Measurements from ENCODE around the gene HOXC4. TPM values are rescaled to one million over a fixed set of nuclear protein-coding genes. Genes with fewer than 3 reads are reported as not detected.
"Not testable (repeated sequence)": the region's sequence is repeated elsewhere in the genome, so short reads cannot be mapped to it uniquely, and the experiment has no call there.

Gene HOXC4
- polyA plus RNA-seq, 1 donor from 2014 or later: not detected

- no peak overlapping the region for H3K4me3 ChIP-seq (ENCODE audit: low read length)
- no peaks in the 10 kb centered on the region for H3F3A ChIP-seq (ENCODE audit: insufficient read depth, low read length, poor library complexity, severe bottlenecking)
- H3K9me3 ChIP-seq (ENCODE audit: low read length): no peaks in the 10 kb centered on the region
- no peak overlapping the region for H3K27ac ChIP-seq (ENCODE audit: low read length)
- H3K79me2 ChIP-seq (replicated peaks; ENCODE audit: insufficient read depth, low read length): no peaks in the 10 kb centered on the region
- no peak overlapping the region for H3K9ac ChIP-seq (ENCODE audit: low read length)
- peaks cover 87% of the 10 kb centered on the region for H3K27me3 ChIP-seq (ENCODE audit: insufficient read depth, low read depth, low read length)
- H4K20me1 ChIP-seq (ENCODE audit: insufficient read depth): no peaks in the 10 kb centered on the region
- no peaks in the 10 kb centered on the region for H3K9me2 ChIP-seq (ENCODE audit: insufficient read depth, low read length)
- no peak overlapping the region for H3K4me2 ChIP-seq (ENCODE audit: low read length)
- H3K36me3 ChIP-seq (ENCODE audit: insufficient read depth, low read length): no peaks in the 10 kb centered on the region
- TF ChIP-seq TAF1 (IDR thresholded peaks at IDR 0.05; ENCODE audit: low read depth) (no peak), SMC3 (conservative IDR thresholded peaks at IDR 0.05; ENCODE audit: poor library complexity) (no peak), RAD21 (conservative IDR thresholded peaks at IDR 0.05) (no peak), EP300 (conservative IDR thresholded peaks at IDR 0.05; ENCODE audit: poor library complexity, severe bottlenecking) (no peak), POLR2AphosphoS5 (IDR thresholded peaks at IDR 0.05) (no peak), MXI1 (conservative IDR thresholded peaks at IDR 0.05; ENCODE audit: poor library complexity, severe bottlenecking) (no peak), EZH2 (IDR thresholded peaks at IDR 0.05; ENCODE audit: borderline replicate concordance, insufficient read depth, low read length, poor library complexity, severe bottlenecking) (no peak)
- TF ChIP-seq, protein P1, sequence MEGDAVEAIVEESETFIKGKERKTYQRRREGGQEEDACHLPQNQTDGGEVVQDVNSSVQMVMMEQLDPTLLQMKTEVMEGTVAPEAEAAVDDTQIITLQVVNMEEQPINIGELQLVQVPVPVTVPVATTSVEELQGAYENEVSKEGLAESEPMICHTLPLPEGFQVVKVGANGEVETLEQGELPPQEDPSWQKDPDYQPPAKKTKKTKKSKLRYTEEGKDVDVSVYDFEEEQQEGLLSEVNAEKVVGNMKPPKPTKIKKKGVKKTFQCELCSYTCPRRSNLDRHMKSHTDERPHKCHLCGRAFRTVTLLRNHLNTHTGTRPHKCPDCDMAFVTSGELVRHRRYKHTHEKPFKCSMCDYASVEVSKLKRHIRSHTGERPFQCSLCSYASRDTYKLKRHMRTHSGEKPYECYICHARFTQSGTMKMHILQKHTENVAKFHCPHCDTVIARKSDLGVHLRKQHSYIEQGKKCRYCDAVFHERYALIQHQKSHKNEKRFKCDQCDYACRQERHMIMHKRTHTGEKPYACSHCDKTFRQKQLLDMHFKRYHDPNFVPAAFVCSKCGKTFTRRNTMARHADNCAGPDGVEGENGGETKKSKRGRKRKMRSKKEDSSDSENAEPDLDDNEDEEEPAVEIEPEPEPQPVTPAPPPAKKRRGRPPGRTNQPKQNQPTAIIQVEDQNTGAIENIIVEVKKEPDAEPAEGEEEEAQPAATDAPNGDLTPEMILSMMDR (IDR thresholded peaks at IDR 0.05; ENCODE audit: poor library complexity, severe bottlenecking): no peak
- TF ChIP-seq, protein P2, sequence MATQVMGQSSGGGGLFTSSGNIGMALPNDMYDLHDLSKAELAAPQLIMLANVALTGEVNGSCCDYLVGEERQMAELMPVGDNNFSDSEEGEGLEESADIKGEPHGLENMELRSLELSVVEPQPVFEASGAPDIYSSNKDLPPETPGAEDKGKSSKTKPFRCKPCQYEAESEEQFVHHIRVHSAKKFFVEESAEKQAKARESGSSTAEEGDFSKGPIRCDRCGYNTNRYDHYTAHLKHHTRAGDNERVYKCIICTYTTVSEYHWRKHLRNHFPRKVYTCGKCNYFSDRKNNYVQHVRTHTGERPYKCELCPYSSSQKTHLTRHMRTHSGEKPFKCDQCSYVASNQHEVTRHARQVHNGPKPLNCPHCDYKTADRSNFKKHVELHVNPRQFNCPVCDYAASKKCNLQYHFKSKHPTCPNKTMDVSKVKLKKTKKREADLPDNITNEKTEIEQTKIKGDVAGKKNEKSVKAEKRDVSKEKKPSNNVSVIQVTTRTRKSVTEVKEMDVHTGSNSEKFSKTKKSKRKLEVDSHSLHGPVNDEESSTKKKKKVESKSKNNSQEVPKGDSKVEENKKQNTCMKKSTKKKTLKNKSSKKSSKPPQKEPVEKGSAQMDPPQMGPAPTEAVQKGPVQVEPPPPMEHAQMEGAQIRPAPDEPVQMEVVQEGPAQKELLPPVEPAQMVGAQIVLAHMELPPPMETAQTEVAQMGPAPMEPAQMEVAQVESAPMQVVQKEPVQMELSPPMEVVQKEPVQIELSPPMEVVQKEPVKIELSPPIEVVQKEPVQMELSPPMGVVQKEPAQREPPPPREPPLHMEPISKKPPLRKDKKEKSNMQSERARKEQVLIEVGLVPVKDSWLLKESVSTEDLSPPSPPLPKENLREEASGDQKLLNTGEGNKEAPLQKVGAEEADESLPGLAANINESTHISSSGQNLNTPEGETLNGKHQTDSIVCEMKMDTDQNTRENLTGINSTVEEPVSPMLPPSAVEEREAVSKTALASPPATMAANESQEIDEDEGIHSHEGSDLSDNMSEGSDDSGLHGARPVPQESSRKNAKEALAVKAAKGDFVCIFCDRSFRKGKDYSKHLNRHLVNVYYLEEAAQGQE (IDR thresholded peaks at IDR 0.05; ENCODE audit: borderline replicate concordance): no peak
- H2AFZ ChIP-seq (ENCODE audit: low read depth, low read length): no peak overlapping the region
Observed at GRCh38 chr12:54075974-54076373, 22.3 kb downstream of the HOXC4 start.

DNA sequence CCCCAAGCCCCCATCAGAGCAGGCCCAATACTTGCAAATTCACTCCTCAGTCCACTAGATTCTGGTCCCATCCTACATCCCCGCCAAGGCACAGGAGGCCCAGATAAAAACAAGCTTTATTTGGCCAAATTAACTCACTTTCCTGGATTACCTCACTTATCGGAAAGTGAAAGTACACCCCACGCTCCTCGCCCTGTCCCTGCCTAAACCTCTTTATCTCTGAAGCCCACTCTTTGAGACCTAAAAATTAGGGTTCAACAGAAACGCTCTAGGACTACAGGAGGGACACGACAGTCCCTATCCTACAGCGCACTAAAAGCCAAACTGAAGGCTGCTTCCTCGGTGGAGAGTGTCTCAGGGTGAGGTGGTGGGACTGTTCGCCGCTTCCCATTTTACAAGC, 24.2 kb downstream of the HOXC4 start:
- peaks cover 86% of the 10 kb centered on the region for H3K27me3 ChIP-seq (ENCODE audit: insufficient read depth, low read depth, low read length)
- not testable (repeated sequence) for H3K36me3 ChIP-seq (ENCODE audit: insufficient read depth, low read length); H3K79me2 ChIP-seq (replicated peaks; ENCODE audit: insufficient read depth, low read length); H3K4me3 ChIP-seq (ENCODE audit: low read length); H3K27ac ChIP-seq (ENCODE audit: low read length); H3K9ac ChIP-seq (ENCODE audit: low read length); H3K9me3 ChIP-seq (ENCODE audit: low read length); H4K20me1 ChIP-seq (ENCODE audit: insufficient read depth); H3K9me2 ChIP-seq (ENCODE audit: insufficient read depth, low read length); H3F3A ChIP-seq (ENCODE audit: insufficient read depth, low read length, poor library complexity, severe bottlenecking); H3K4me2 ChIP-seq (ENCODE audit: low read length); H2AFZ ChIP-seq (ENCODE audit: low read depth, low read length)

DNA sequence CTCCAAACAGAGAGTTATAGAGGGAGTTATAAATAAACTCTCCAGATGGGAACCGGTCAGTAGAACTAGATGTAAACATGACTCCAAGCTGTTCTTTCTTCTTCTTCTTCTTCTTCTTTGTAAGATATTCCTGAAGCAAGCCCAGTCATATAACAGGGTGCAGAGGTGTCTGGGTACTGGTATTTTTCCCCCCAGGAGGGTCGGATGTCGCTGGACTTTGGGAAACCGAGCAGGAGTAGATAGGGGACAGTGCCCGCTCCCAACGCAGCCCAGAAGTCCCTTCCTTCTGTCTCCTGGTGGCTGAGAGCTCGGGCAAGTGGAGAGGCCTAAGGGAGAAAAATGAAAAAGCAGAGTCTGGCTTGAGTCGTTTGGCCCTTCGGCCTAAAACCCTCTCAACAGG, 25.5 kb downstream of the HOXC4 start:
- H3K4me3 ChIP-seq (ENCODE audit: low read length); H3K4me2 ChIP-seq (ENCODE audit: low read length); H4K20me1 ChIP-seq (ENCODE audit: insufficient read depth); H3K9me3 ChIP-seq (ENCODE audit: low read length); H3K79me2 ChIP-seq (replicated peaks; ENCODE audit: insufficient read depth, low read length); H3K36me3 ChIP-seq (ENCODE audit: insufficient read depth, low read length); H3K9ac ChIP-seq (ENCODE audit: low read length); H3K9me2 ChIP-seq (ENCODE audit: insufficient read depth, low read length); H3K27ac ChIP-seq (ENCODE audit: low read length); H3F3A ChIP-seq (ENCODE audit: insufficient read depth, low read length, poor library complexity, severe bottlenecking); H2AFZ ChIP-seq (ENCODE audit: low read depth, low read length): not testable (repeated sequence)
- peaks cover 86% of the 10 kb centered on the region for H3K27me3 ChIP-seq (ENCODE audit: insufficient read depth, low read depth, low read length)

GRCh38 chr12:54080008-54080924, 26.6 kb downstream of the HOXC4 start:
- not testable (repeated sequence) for H3K4me2 ChIP-seq (ENCODE audit: low read length); H2AFZ ChIP-seq (ENCODE audit: low read depth, low read length); H3K36me3 ChIP-seq (ENCODE audit: insufficient read depth, low read length); H3K4me3 ChIP-seq (ENCODE audit: low read length); H3K9ac ChIP-seq (ENCODE audit: low read length); H3F3A ChIP-seq (ENCODE audit: insufficient read depth, low read length, poor library complexity, severe bottlenecking); H4K20me1 ChIP-seq (ENCODE audit: insufficient read depth); H3K9me3 ChIP-seq (ENCODE audit: low read length); H3K27ac ChIP-seq (ENCODE audit: low read length); H3K9me2 ChIP-seq (ENCODE audit: insufficient read depth, low read length); H3K79me2 ChIP-seq (replicated peaks; ENCODE audit: insufficient read depth, low read length)
- peaks cover 84% of the 10 kb centered on the region for H3K27me3 ChIP-seq (ENCODE audit: insufficient read depth, low read depth, low read length)

DNA sequence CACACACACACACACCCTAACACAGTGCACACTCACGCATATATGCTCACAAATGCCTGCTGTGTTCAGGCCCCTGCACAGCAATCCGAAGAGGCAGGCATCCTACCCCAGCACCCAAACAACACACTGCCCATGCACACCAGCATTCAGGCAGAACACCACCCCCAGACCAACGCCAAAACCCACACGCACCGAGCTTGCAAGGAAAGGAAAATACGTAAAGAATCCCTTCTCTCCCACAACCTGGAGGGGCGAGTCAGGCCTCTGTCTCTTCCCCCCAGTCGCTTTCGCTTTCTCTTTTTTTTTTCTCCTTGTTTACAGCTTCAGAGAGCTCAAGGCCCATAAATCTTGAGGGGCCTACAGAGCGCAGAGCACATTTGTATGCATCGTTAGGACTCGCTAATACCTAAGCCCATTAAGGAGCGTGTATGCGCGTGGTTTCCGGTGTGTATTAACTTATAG, 27.4 kb downstream of the HOXC4 start:
- not testable (repeated sequence) for H3K9ac ChIP-seq (ENCODE audit: low read length); H3K9me2 ChIP-seq (ENCODE audit: insufficient read depth, low read length); H3F3A ChIP-seq (ENCODE audit: insufficient read depth, low read length, poor library complexity, severe bottlenecking); H3K4me3 ChIP-seq (ENCODE audit: low read length); H3K36me3 ChIP-seq (ENCODE audit: insufficient read depth, low read length); H3K27ac ChIP-seq (ENCODE audit: low read length); H2AFZ ChIP-seq (ENCODE audit: low read depth, low read length); H4K20me1 ChIP-seq (ENCODE audit: insufficient read depth); H3K9me3 ChIP-seq (ENCODE audit: low read length); H3K79me2 ChIP-seq (replicated peaks; ENCODE audit: insufficient read depth, low read length); H3K4me2 ChIP-seq (ENCODE audit: low read length)
- H3K27me3 ChIP-seq (ENCODE audit: insufficient read depth, low read depth, low read length): peaks cover 82% of the 10 kb centered on the region
